Astrocyte (in vitro differentiated cells and primary cell): Measurements from ENCODE around the gene HOXA5. TPM values are rescaled to one million over a fixed set of nuclear protein-coding genes. Genes with fewer than 3 reads are reported as not detected.

ENCODE experiments used
- DNase-seq: peaks from one replicate; pipeline ENCODE4 v3.0.0-alpha.2; 2010; ENCODE audit warnings: low read depth
- FAIRE-seq: peaks from 2 replicates; lab custom pipeline; 2011; peaks lifted over from hg19 to GRCh38; lab: Jason Lieb, UNC
- H2AFZ ChIP-seq: 2 replicates; pipeline ENCODE4 v1.6.0; 2012; ENCODE audit warnings: low read depth, low read length, inconsistent platforms
- H3K27ac ChIP-seq: 2 replicates; pipeline ENCODE4 v1.5.1; 2011; ENCODE audit warnings: low read depth, low read length, inconsistent platforms
- H3K27me3 ChIP-seq: 2 replicates; pipeline ENCODE4 v1.6.0; 2011; ENCODE audit warnings: low read length, inconsistent platforms; ENCODE audit not compliant: insufficient read depth
- H3K36me3 ChIP-seq: 2 replicates; pipeline ENCODE4 v1.5.1; 2011; ENCODE audit warnings: low read length, inconsistent platforms; ENCODE audit not compliant: insufficient read depth
- H3K4me1 ChIP-seq: 2 replicates; pipeline ENCODE4 v1.5.1; 2011; ENCODE audit warnings: low read length, inconsistent platforms; ENCODE audit not compliant: insufficient read depth
- H3K4me2 ChIP-seq: 2 replicates; pipeline ENCODE4 v1.6.0; 2012; ENCODE audit warnings: low read length, inconsistent platforms
- H3K4me3 ChIP-seq: 2 replicates; pipeline ENCODE4 v1.5.1; 2011; ENCODE audit warnings: low read depth, mild to moderate bottlenecking, low read length, inconsistent platforms; ENCODE audit not compliant: insufficient read depth
- H3K79me2 ChIP-seq: 2 replicates; pipeline ENCODE4 v1.6.0; 2012; ENCODE audit warnings: mild to moderate bottlenecking, low read length, inconsistent platforms; ENCODE audit not compliant: insufficient read depth
- H3K9ac ChIP-seq: 2 replicates; pipeline ENCODE4 v1.6.0; 2012; ENCODE audit warnings: mild to moderate bottlenecking, low read length, inconsistent platforms
- H3K9me3 ChIP-seq: 2 replicates; pipeline ENCODE4 v1.5.1; 2012; ENCODE audit warnings: low read depth, mild to moderate bottlenecking, low read length, inconsistent platforms; ENCODE audit not compliant: insufficient read depth
- H4K20me1 ChIP-seq: 2 replicates; pipeline ENCODE4 v1.6.0; 2012; ENCODE audit warnings: low read length, inconsistent platforms; ENCODE audit not compliant: insufficient read depth
- H3K27ac Mint-ChIP-seq: one replicate; pipeline ENCODE4 v1.8.0; 2021; ENCODE audit warnings: mild to moderate bottlenecking, mixed read lengths; ENCODE audit not compliant: unreplicated experiment
- H3K27me3 Mint-ChIP-seq: one replicate; pipeline ENCODE4 v1.8.0; 2021; ENCODE audit warnings: low read depth, mixed read lengths; ENCODE audit not compliant: unreplicated experiment
- H3K36me3 Mint-ChIP-seq: one replicate; pipeline ENCODE4 v1.8.0; 2021; ENCODE audit warnings: low read depth, mixed read lengths; ENCODE audit not compliant: unreplicated experiment
- H3K4me1 Mint-ChIP-seq: one replicate; pipeline ENCODE4 v1.8.0; 2021; ENCODE audit warnings: low read depth, mixed read lengths; ENCODE audit not compliant: unreplicated experiment
- H3K4me3 Mint-ChIP-seq: one replicate; pipeline ENCODE4 v1.8.0; 2021; ENCODE audit warnings: mild to moderate bottlenecking, moderate library complexity, mixed read lengths; ENCODE audit not compliant: unreplicated experiment
- H3K9me3 Mint-ChIP-seq: one replicate; pipeline ENCODE4 v1.8.0; 2021; ENCODE audit warnings: mild to moderate bottlenecking, mixed read lengths; ENCODE audit not compliant: unreplicated experiment
- CTCF ChIP-seq: IDR thresholded peaks from 2 replicates; pipeline ENCODE4 v1.5.1; 2011; ENCODE audit warnings: low read depth, mild to moderate bottlenecking, inconsistent platforms, low read length, moderate library complexity; ENCODE audit not compliant: insufficient read depth
- EZH2 ChIP-seq: IDR thresholded peaks from 2 replicates; pipeline ENCODE4 v1.6.1; 2012; ENCODE audit warnings: mild to moderate bottlenecking, low read length, inconsistent platforms; ENCODE audit not compliant: insufficient read depth
- microRNA-seq: library from miRNA; unstranded; fragments of <30 nt; microRNA quantifications from one replicate; pipeline ENCODE4 v1.2.0, GENCODE V29; 2020
- total RNA-seq: library from RNA; stranded (reverse); gene quantifications from 2 replicates; pipeline ENCODE4 v1.2.1, GENCODE V29; 2021

HOXA5 gene
- total RNA-seq, 1 donor from 2014 or later = not detected

DNA sequence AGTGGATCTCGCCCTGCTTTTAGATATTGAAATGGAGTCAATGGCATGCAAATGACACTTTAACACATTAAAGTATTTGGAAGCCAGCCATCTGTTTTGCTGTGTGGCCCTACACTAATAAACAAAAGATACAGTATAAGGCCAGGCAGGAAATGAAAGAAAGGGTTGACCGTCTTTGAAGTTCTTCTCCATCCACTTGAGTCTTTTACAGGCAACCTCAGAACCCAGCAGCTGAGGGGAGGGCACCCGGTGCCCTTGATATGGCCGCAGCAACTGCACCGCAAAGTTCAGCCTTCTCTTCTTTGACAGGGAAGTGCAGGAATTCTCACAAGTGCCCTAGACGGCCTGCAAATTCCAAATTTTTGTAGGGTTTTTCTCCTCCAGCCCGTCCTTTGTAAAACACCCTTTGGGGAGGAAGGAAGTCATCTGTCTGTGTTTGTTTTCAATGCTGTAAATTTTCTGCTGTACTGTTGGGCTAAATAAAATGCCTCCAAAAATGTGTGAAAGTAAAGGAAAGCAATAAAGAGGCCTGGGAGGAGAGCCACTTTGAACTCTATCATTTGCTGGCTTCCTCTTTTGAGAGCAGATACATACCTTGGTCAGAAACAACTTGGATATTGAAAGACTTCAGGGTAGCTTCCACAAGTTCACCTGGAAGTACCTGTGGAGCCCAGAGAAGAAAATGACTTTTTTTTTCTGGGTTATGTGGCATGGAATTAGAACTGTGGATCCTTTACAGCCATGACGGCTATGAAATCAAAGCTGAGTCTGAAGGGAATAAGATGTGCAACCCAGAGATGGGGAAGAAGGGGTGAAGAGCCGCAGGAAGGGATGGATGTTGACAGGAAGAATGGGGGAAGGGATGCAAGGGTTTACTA, 51.3 kb downstream of the HOXA5 start:
- Histone ChIP-seq H3K4me2 (no peak overlapping the region), H3K9ac (no peak overlapping the region), H3K79me2 (peaks cover 9% of the 10 kb centered on the region), H2AFZ (no peak overlapping the region), H3K4me1 (no peaks in the 10 kb centered on the region), H4K20me1 (peaks cover 2% of the 10 kb centered on the region), H3K36me3 (no peaks in the 10 kb centered on the region), H3K27me3 (peaks cover 79% of the 10 kb centered on the region), H3K27ac (no peak overlapping the region), H3K4me3 (no peak overlapping the region), H3K9me3 (no peaks in the 10 kb centered on the region)
- no peak for DNase-seq
- H3K4me1 Mint-ChIP-seq = no peaks in the 10 kb centered on the region
- H3K36me3 Mint-ChIP-seq = no peaks in the 10 kb centered on the region
- H3K4me3 Mint-ChIP-seq = no peak overlapping the region
- peaks cover 31% of the 10 kb centered on the region for H3K9me3 Mint-ChIP-seq
- no peak overlapping the region for H3K27ac Mint-ChIP-seq
- peaks cover 91% of the 10 kb centered on the region for H3K27me3 Mint-ChIP-seq
- TF ChIP-seq EZH2 = no peak
- TF ChIP-seq CTCF = no peak
- FAIRE-seq = no peak

DNA sequence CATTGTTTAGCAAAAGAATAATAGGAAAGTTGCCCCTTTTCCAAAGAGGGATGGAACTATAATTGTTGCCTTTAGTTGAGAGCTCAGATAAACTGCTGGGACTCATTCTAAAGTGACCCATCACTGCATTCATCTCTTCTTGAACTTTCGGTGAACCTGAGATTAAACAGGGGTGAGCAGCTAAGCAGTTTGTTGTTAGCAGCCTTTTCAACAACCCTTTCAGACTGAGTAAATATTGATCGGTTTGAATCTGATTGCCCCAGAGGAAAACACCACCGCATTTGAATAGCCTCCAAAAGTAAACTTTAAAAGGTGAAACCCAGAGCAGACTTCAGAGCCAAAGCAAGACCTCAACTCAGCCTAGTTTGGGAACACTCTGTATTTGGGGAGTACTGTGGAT, 52.4 kb downstream of the HOXA5 start:
- peaks cover 30% of the 10 kb centered on the region for H3K9me3 Mint-ChIP-seq
- H3K4me2 ChIP-seq = no peak overlapping the region
- FAIRE-seq (no peak), DNase-seq (no peak)
- no peak overlapping the region for H3K27ac ChIP-seq
- no peak overlapping the region for H3K9ac ChIP-seq
- no peaks in the 10 kb centered on the region for H3K36me3 Mint-ChIP-seq
- H3K27me3 Mint-ChIP-seq = peaks cover 93% of the 10 kb centered on the region
- no peaks in the 10 kb centered on the region for H4K20me1 ChIP-seq
- H3K36me3 ChIP-seq = no peaks in the 10 kb centered on the region
- H3K4me1 ChIP-seq = no peaks in the 10 kb centered on the region
- no peaks in the 10 kb centered on the region for H3K9me3 ChIP-seq
- TF ChIP-seq CTCF = no peak
- no peak for TF ChIP-seq EZH2
- no peaks in the 10 kb centered on the region for H3K79me2 ChIP-seq
- no peak overlapping the region for H2AFZ ChIP-seq
- no peak overlapping the region for H3K4me3 Mint-ChIP-seq
- H3K27me3 ChIP-seq = peaks cover 72% of the 10 kb centered on the region
- no peak overlapping the region for H3K27ac Mint-ChIP-seq
- no peaks in the 10 kb centered on the region for H3K4me1 Mint-ChIP-seq
- H3K4me3 ChIP-seq = no peak overlapping the region

Small RNA genes lying within 50 kb of the gene (microRNA-seq; reads per million reads assigned to microRNA genes)
- gene MIR196B = 2,850 reads per million, percentile 88 among the genes with 10 or more reads in this experiment

Other genes starting within 250 kb of the HOXA5 start
- 0.23 TPM in 1 of 2 replicates, not detected in the other for gene HOXA1, start 47.7 kb downstream of the HOXA5 start, total RNA-seq
- gene HOXA2, start 41.0 kb downstream of the HOXA5 start, total RNA-seq = not detected in 2 replicates
- gene HOXA4, start 12.9 kb downstream of the HOXA5 start, total RNA-seq = not detected in 2 replicates
- gene HOXA6, start 4.1 kb upstream of the HOXA5 start, total RNA-seq = not detected in 2 replicates
- gene HOXA3, start 8.9 kb upstream of the HOXA5 start, total RNA-seq = not detected in 2 replicates
- gene HOXA7, start 13.0 kb upstream of the HOXA5 start, total RNA-seq = not detected in 2 replicates
- not detected in 2 replicates for gene HOXA9, start 21.9 kb upstream of the HOXA5 start, total RNA-seq
- not detected in 2 replicates for gene HOXA10, start 30.6 kb upstream of the HOXA5 start, total RNA-seq
- not detected in 2 replicates for gene HOXA11, start 41.6 kb upstream of the HOXA5 start, total RNA-seq
- not detected in 2 replicates for gene HOXA13, start 56.4 kb upstream of the HOXA5 start, total RNA-seq
- gene EVX1, start 99.1 kb upstream of the HOXA5 start, total RNA-seq = not detected in 2 replicates